HL-60 (cell line): Measurements from ENCODE around the gene IFIT2.

Experiments used
- DNase-seq, 2 experiments: peaks; one replicate each; pipeline ENCODE4 v3.0.0-alpha.2; 2010 to 2020; ENCODE audit warnings: low read depth in 1 of 2, low spot score in 1 of 2
- H3K27ac ChIP-seq: fragments of 250-450 bp; sonication (Bioruptor Pico); replicated peaks from 2 replicates; pipeline ENCODE4 v1.5.1; 2020; ENCODE audit warnings: mild to moderate bottlenecking, moderate library complexity
- H3K27me3 ChIP-seq: fragments of 250-450 bp; sonication (Bioruptor Pico); 2 replicates; pipeline ENCODE4 v1.5.1; 2021; ENCODE audit warnings: mild to moderate bottlenecking, moderate library complexity; ENCODE audit not compliant: insufficient read depth, poor library complexity, severe bottlenecking
- H3K4me3 ChIP-seq: replicated peaks from 2 replicates; pipeline ENCODE4 v1.5.1; 2011; ENCODE audit warnings: mild to moderate bottlenecking, control low read depth, low read length; ENCODE audit not compliant: insufficient read depth
- GABPA ChIP-seq: IDR thresholded peaks from 2 replicates; pipeline ENCODE4 v1.6.1; 2012; ENCODE audit warnings: low read depth

IFIT2 gene

GRCh38 chr10:89357975-89358374 lies 56.1 kb downstream of the IFIT2 start:
- no peak for TF ChIP-seq GABPA
- no peak overlapping the region for H3K27ac ChIP-seq
- DNase-seq: no peak

More at GRCh38 chr10:89357975-89358374, 56.1 kb downstream of the IFIT2 start:
- Histone ChIP-seq H3K4me3 (no peak overlapping the region), H3K27me3 (no peaks in the 10 kb centered on the region)
